ENCODE data around the gene HNRNPDL.

DNA sequence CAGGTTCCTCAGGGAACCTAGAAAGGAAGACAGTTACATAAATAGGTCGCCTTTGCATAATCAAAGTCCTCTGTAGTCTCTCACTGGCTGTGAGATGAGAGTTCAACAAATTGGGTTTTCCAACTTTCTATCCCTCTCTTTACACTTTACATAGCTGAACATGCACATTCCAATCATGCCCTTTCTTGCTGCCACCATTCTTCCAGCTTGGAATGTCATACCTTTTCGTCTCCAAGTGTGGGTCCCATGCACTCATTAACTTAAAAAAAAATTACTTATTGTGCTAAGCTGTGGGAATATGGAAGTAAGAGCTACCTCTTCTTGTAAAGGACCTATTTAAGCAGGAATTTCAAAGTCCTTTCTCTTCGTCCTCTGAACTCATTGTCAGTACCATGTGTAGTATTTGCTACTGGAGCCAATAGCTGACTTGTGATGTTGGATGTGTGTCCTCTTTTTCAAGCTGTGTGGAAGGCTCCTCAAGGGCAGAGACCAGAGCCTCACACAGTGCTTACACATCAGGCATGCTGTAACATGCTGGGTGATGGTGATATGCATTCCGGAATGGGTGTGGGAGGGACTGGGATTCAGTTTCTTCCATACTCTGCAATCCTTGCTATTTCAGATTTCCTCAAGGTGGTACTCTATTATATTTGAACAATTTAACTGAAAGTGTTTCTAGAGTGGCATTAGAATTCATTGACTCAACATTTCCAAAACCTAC, 7.2 kb upstream of the HNRNPDL start:
- TF ChIP-seq, protein P1, sequence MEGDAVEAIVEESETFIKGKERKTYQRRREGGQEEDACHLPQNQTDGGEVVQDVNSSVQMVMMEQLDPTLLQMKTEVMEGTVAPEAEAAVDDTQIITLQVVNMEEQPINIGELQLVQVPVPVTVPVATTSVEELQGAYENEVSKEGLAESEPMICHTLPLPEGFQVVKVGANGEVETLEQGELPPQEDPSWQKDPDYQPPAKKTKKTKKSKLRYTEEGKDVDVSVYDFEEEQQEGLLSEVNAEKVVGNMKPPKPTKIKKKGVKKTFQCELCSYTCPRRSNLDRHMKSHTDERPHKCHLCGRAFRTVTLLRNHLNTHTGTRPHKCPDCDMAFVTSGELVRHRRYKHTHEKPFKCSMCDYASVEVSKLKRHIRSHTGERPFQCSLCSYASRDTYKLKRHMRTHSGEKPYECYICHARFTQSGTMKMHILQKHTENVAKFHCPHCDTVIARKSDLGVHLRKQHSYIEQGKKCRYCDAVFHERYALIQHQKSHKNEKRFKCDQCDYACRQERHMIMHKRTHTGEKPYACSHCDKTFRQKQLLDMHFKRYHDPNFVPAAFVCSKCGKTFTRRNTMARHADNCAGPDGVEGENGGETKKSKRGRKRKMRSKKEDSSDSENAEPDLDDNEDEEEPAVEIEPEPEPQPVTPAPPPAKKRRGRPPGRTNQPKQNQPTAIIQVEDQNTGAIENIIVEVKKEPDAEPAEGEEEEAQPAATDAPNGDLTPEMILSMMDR (IDR thresholded peaks at IDR 0.05), result no peak
- TF ChIP-seq EZH2 (IDR thresholded peaks at IDR 0.05; ENCODE audit: borderline replicate concordance, insufficient read depth, low read depth, low read length, poor library complexity, severe bottlenecking), result no peak

Measured in B cell (primary cell).